Activated T-cell treated with anti-CD3 and anti-CD28 coated beads, Interleukin-2, amount 50 U/mL, for 48 hours (primary cell): ENCODE measurements around the gene GLI2.

Experiments
- DNase-seq, 2 experiments: peaks; one replicate each; pipeline ENCODE4 v3.0.0-alpha.2; 2020

The GLI2 gene

DNA sequence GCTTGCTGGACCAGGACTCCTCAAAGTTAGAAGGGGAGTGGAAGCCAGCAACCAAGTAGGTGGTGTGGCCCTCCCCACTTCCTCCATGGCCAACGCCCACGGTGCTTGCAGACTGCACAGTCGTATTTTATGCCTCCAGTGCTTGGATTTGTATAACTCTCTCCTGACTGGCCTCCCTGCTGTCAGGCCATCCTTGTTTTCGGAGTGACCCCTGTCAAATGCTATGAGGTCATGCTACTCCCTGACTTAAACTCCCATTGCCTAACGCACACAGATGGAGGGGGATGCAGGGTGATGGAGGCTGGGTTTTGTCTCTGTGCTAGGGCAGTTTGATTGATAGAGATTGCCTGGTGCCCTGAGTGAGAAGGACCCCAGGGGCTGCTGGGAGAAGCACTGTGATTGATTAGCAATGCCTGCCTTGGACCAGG, 36.1 kb downstream of the GLI2 start:
- DNase-seq: no peak

DNA sequence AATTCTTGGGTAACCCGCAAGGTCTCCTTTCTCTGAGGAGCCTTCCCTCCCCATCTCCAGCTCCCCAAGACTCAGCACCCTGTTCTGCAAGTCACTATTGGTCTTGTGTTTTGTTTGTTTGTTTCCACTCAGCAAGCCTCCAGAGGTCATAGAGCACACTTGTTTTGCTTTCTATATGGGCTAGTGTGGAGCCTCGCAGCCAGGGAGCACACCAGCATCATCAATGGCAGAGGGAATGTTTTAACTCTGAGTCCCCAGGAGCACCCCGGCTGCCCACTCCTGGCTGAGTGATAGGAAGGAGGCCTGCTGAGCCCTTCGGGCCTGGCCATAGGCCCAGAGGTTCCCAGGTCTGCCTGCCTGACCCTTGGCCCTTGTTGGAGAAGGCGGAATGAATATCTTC, 36.6 kb downstream of the GLI2 start:
- no peak for DNase-seq

- no peak for DNase-seq
Measured at GRCh38 chr2:120773186-120773800, 37.6 kb downstream of the GLI2 start.

DNA sequence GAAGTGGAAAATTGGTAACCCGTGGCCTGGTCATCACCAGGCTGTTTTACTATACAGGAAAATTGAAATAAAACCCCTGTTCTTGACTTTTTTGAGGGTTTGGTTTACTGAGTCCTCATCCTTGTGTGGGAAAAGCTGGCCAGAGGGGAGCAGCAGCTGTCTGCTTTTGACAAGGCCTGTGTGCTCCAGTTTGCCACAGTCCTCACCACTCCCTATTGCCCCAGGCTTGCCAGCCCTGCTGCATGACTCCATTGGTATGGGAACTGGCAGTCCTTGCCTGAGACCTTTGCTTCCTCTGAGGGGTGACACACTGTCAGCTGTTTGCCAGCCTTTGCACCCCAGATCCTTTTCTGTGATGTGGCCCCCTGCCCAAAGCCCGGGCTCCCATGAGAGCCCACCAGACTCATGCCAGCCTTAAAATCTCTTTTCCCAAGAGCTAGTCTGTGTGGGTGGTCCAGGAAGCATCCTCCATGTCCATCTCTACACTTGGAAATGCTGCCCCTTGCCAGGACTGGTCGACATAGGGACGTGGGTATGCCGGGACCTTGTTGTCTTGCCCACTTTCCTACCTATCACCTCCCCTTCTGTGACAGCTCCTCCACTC, 39.0 kb downstream of the GLI2 start:
- no peak for DNase-seq

GRCh38 chr2:120775194-120775593, 39.5 kb downstream of the GLI2 start:
- no peak for DNase-seq

- no peak for DNase-seq
Measured at GRCh38 chr2:120775801-120776589, 40.3 kb downstream of the GLI2 start.

DNA sequence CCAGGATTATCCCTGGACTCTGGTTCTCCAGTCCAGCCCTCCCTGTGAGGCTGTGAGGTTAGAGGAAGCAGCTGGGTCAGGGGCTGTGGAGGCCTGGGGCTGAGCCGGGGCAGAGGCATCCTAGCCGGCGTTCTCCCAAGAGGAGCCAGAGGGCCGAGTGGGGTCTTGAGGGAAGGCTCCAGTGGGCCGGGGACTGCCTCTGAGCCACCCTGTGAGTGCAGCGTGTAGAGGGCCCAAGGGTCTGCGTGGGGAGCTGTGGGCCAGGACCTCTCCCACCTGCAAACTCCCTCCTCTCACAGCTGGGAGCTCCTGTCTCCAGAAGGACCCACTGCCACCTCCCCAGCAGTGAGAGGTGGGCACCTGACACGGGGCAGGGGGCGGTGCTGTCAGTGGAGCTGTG, 41.0 kb downstream of the GLI2 start:
- no peak for DNase-seq

DNA sequence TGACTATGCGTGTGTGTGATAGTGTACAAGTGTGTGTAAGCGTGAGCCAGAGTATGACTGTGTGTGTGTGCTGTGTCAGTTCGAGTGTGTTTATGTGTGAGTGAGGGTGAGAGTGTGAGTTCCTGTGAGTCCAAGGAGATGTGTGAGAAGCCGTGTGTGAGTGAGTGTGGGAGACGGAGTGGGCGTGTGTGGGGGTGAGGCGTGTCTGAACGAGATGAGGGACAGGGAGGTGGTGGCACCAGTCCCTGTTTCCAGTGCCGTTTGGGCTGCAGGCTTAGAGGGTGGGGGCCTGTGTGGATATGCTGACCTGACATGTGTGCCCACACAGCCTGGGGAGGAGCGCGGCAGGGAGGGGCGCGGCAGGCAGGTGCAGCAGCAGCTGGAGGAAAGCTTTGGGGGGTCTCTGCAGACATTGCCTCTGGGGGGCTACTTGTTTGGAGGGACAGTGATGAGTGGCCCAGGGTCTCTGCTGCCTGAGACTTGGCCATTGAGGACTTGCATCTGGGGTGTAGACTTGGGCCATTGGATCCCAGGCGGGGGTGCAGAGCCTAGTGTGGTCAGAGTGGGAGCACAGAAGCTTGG, 41.6 kb downstream of the GLI2 start:
- no peak for DNase-seq

- DNase-seq: no peak
Measured at GRCh38 chr2:120777787-120778186, 42.1 kb downstream of the GLI2 start.

GRCh38 chr2:120778244-120778643, 42.6 kb downstream of the GLI2 start:
- DNase-seq: no peak

- DNase-seq: no peak
Measured at GRCh38 chr2:120779781-120780283, 44.2 kb downstream of the GLI2 start.

- DNase-seq: no peak
Measured at GRCh38 chr2:120780402-120780801, 44.7 kb downstream of the GLI2 start.

DNA sequence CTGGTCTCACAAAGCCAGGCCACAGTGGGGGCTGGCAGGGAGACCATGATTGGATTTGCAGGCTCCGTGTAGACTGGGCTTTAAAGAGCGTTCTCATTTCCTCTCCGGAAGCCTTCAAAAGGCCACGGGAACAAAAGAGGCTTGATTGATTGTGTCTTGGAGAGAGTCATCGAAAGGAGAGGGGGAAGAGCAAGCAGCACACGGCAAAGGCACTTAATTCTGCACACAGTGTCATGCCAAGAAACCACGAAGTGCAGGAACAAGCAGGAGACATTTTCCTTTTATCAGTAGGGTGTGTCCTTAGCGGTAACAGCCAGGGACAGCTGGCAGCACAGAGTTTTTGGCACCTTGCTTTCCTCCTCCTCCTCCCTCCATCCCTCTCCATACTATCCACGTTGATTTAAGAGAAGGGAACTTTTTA, 47.7 kb downstream of the GLI2 start:
- no peak for DNase-seq

GRCh38 chr2:120783969-120784372, 48.3 kb downstream of the GLI2 start:
- DNase-seq: no peak
